ENCODE results near the gene PITPNM1.
"Not testable (repeated sequence)": the region's sequence is repeated elsewhere in the genome, so short reads cannot be mapped to it uniquely, and the experiment has no call there.

Gene PITPNM1

GRCh38 chr11:67466367-67466766, 38.8 kb downstream of the PITPNM1 start:
- DNase-seq (ENCODE audit: low read depth in 2 of 2): no peak

- DNase-seq (ENCODE audit: low read depth in 2 of 2): not testable (repeated sequence)
Measured at GRCh38 chr11:67465530-67465929, 39.6 kb downstream of the PITPNM1 start.

GRCh38 chr11:67465189-67465510, 40.0 kb downstream of the PITPNM1 start:
- DNase-seq (ENCODE audit: low read depth in 2 of 2): no peak

- peak; percentile 30 to 34 for DNase-seq (ENCODE audit: low read depth in 2 of 2)
Measured at GRCh38 chr11:67464411-67465188, 40.6 kb downstream of the PITPNM1 start.

GRCh38 chr11:67463680-67464410, 41.3 kb downstream of the PITPNM1 start:
- no peak for DNase-seq (ENCODE audit: low read depth in 2 of 2)

GRCh38 chr11:67463186-67463585, 42.0 kb downstream of the PITPNM1 start:
- DNase-seq (ENCODE audit: low read depth in 2 of 2): no peak

GRCh38 chr11:67458266-67458665, 46.9 kb downstream of the PITPNM1 start:
- no peak for DNase-seq (ENCODE audit: low read depth in 2 of 2)

- no peak for DNase-seq (ENCODE audit: low read depth in 2 of 2)
Measured at GRCh38 chr11:67457453-67457852, 47.7 kb downstream of the PITPNM1 start.

GRCh38 chr11:67456068-67456705, 49.0 kb downstream of the PITPNM1 start:
- DNase-seq (ENCODE audit: low read depth in 2 of 2): no peak

GRCh38 chr11:67455054-67455453, 50.1 kb downstream of the PITPNM1 start, which contains the start of gene CABP4:
TSS of gene CABP4 (plus strand) at chr11:67455354. CDS start at chr11:67455424, 70 bp downstream.
- no peak for DNase-seq (ENCODE audit: low read depth in 2 of 2)

- no peak for DNase-seq (ENCODE audit: low read depth in 2 of 2)
Measured at GRCh38 chr11:67453816-67454732, 51.1 kb downstream of the PITPNM1 start.

- no peak for DNase-seq (ENCODE audit: low read depth in 2 of 2)
Measured at GRCh38 chr11:67452141-67452952, 52.8 kb downstream of the PITPNM1 start, which contains the start of gene GPR152. TSS of gene GPR152 (minus strand) at chr11:67452729. CDS start at chr11:67452724, 5 bp downstream.

- DNase-seq (ENCODE audit: low read depth in 2 of 2): no peak
Measured at GRCh38 chr11:67451658-67451976, 53.5 kb downstream of the PITPNM1 start.

GRCh38 chr11:67450796-67451657, 54.1 kb downstream of the PITPNM1 start:
- no peak for DNase-seq (ENCODE audit: low read depth in 2 of 2)

GRCh38 chr11:67449116-67449844, 55.9 kb downstream of the PITPNM1 start:
- no peak for DNase-seq (ENCODE audit: low read depth in 2 of 2)

GRCh38 chr11:67448220-67448609, 56.9 kb downstream of the PITPNM1 start:
- no peak for DNase-seq (ENCODE audit: low read depth in 2 of 2)

- DNase-seq (ENCODE audit: low read depth in 2 of 2): no peak
Measured at GRCh38 chr11:67445515-67445914, 59.6 kb downstream of the PITPNM1 start.

GRCh38 chr11:67442504-67443404, 62.4 kb downstream of the PITPNM1 start:
- DNase-seq (ENCODE audit: low read depth in 2 of 2): no peak
